ENCODE measurements around the gene ZP1. TPM values are rescaled to one million over a fixed set of nuclear protein-coding genes. Genes with fewer than 3 reads are reported as not detected.
A peak's percentile ranks its signal among the peaks of the same experiment; 100 is the strongest.

The ZP1 gene
- total RNA-seq, 2 experiments from 2014 or later: 0.20 TPM; not detected in 1

GRCh38 chr11:60870733-60871377 lies 3.5 kb downstream of the ZP1 start:
- no peak overlapping the region for H3K4me3 ChIP-seq (ENCODE audit: low read length)
- Mint-ChIP-seq H3K36me3 (ENCODE audit: low read depth) (no peaks in the 10 kb centered on the region), H3K27me3 (no peaks in the 10 kb centered on the region), H3K4me3 (no peak overlapping the region), H3K4me1 (ENCODE audit: low read depth) (peaks cover 7% of the 10 kb centered on the region), H3K27ac (no peak overlapping the region), H3K9me3 (no peaks in the 10 kb centered on the region)
- no peak overlapping the region for H3K27ac ChIP-seq (ENCODE audit: low read depth in 1 of 2, low read length in 2 of 2)
- intact Hi-C loops (cut with DNase I, micrococcal nuclease): no loop called here
- ChIA-PET CTCF (no interaction called here), POLR2A (interaction anchor here (0.7 to 2.5 kb wide), 4 partner anchors 17 to 45 kb away, joined by 3 to 6 read pairs (median 3); partner anchors contain the start of gene TMEM109)
- no peaks in the 10 kb centered on the region for H3K36me3 ChIP-seq (ENCODE audit: insufficient read depth, low read length)
- peaks cover 20% of the 10 kb centered on the region for H3K4me1 ChIP-seq (ENCODE audit: insufficient read depth, low read length)
- no peak for DNase-seq
- ATAC-seq (ENCODE audit: poor library complexity): no peak
- TF ChIP-seq CTCF (IDR thresholded peaks at IDR 0.05): no peak
- no peaks in the 10 kb centered on the region for H3K9me3 ChIP-seq (ENCODE audit: control insufficient read depth in 1 of 2, insufficient read depth in 1 of 2, low read length in 2 of 2)
- H3K27me3 ChIP-seq (ENCODE audit: control insufficient read depth in 1 of 2, insufficient read depth in 2 of 2, low read length in 2 of 2): no peaks in the 10 kb centered on the region

GRCh38 chr11:60871378-60872061 lies 4.2 kb downstream of the ZP1 start:
- peaks cover 20% of the 10 kb centered on the region for H3K4me1 ChIP-seq (ENCODE audit: insufficient read depth, low read length)
- peak in 1 of 14 experiments; percentile 50 for DNase-seq
- intact Hi-C loops (cut with DNase I, micrococcal nuclease): no loop called here
- H3K27me3 Mint-ChIP-seq: no peaks in the 10 kb centered on the region
- ChIA-PET CTCF (no interaction called here), POLR2A (interaction anchor here (0.7 to 2.5 kb wide), 4 partner anchors 16 to 45 kb away, joined by 3 to 6 read pairs (median 3); partner anchors contain the start of gene TMEM109)
- H3K9me3 Mint-ChIP-seq: no peaks in the 10 kb centered on the region
- peak; percentile 13 for ATAC-seq (ENCODE audit: poor library complexity)
- H3K27me3 ChIP-seq (ENCODE audit: control insufficient read depth in 1 of 2, insufficient read depth in 2 of 2, low read length in 2 of 2): no peaks in the 10 kb centered on the region
- H3K27ac ChIP-seq (ENCODE audit: low read depth in 1 of 2, low read length in 2 of 2): no peak overlapping the region
- TF ChIP-seq CTCF (IDR thresholded peaks at IDR 0.05): no peak
- peaks cover 7% of the 10 kb centered on the region for H3K4me1 Mint-ChIP-seq (ENCODE audit: low read depth)
- no peak overlapping the region for H3K4me3 Mint-ChIP-seq
- H3K9me3 ChIP-seq (ENCODE audit: control insufficient read depth in 1 of 2, insufficient read depth in 1 of 2, low read length in 2 of 2): no peaks in the 10 kb centered on the region
- no peak overlapping the region for H3K4me3 ChIP-seq (ENCODE audit: low read length)
- no peaks in the 10 kb centered on the region for H3K36me3 Mint-ChIP-seq (ENCODE audit: low read depth)
- H3K27ac Mint-ChIP-seq: no peak overlapping the region
- peaks cover 3% of the 10 kb centered on the region for H3K36me3 ChIP-seq (ENCODE audit: insufficient read depth, low read length)

GRCh38 chr11:60872124-60872960 lies 5.0 kb downstream of the ZP1 start:
- ATAC-seq (ENCODE audit: poor library complexity) (peak; percentile 13), DNase-seq (no peak)
- Histone ChIP-seq H3K4me1 (ENCODE audit: insufficient read depth, low read length) (peaks cover 20% of the 10 kb centered on the region), H3K27me3 (ENCODE audit: control insufficient read depth in 1 of 2, insufficient read depth in 2 of 2, low read length in 2 of 2) (no peaks in the 10 kb centered on the region), H3K36me3 (ENCODE audit: insufficient read depth, low read length) (peaks cover 3% of the 10 kb centered on the region), H3K9me3 (ENCODE audit: control insufficient read depth in 1 of 2, insufficient read depth in 1 of 2, low read length in 2 of 2) (no peaks in the 10 kb centered on the region), H3K4me3 (ENCODE audit: low read length) (no peak overlapping the region), H3K27ac (ENCODE audit: low read depth in 1 of 2, low read length in 2 of 2) (no peak overlapping the region)
- no peak for TF ChIP-seq CTCF (IDR thresholded peaks at IDR 0.05)
- peak overlapping the region; percentile 21 for H3K27ac Mint-ChIP-seq
- no peaks in the 10 kb centered on the region for H3K9me3 Mint-ChIP-seq
- intact Hi-C loops (cut with DNase I, micrococcal nuclease): no loop called here
- H3K4me1 Mint-ChIP-seq (ENCODE audit: low read depth): peaks cover 7% of the 10 kb centered on the region
- peaks cover 2% of the 10 kb centered on the region for H3K36me3 Mint-ChIP-seq (ENCODE audit: low read depth)
- H3K4me3 Mint-ChIP-seq: no peak overlapping the region
- CTCF ChIA-PET: no interaction called here
- H3K27me3 Mint-ChIP-seq: no peaks in the 10 kb centered on the region
- POLR2A ChIA-PET: interaction anchor here (0.6 to 2.5 kb wide), 4 partner anchors 15 to 42 kb away, joined by 3 to 6 read pairs (median 4); partner anchors contain the start of genes PRPF19 and TMEM109

All from CD4-positive, alpha-beta T cell (primary cell).